ENCODE measurements around the gene CERS2.

DNA sequence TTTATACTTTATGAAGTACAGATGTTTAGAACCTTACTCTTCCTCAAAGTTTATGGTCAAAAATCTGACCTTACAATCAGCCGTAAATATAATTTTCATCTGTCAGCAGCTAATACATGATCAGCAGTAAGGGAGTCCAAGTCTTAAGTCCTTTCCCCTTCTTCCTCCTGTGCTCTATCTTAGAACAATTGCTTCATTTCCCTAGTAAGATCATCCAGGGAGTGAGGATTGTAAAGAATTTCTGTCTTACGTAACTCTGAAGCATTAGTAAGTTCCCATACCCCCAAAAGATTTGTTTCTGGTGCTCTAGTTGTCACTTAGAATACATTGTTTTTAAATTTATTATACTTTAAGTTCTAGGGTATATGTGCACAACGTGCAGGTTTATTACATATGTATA is 46.3 kb downstream of the CERS2 start:
- TF ChIP-seq CTCF (IDR thresholded peaks at IDR 0.05) = no peak
- TF ChIP-seq POLR2A (IDR thresholded peaks at IDR 0.05) = no peak

Measured in uterus (tissue), 2 donors.